ENCODE results near the gene RTEL1.

RTEL1 gene

DNA sequence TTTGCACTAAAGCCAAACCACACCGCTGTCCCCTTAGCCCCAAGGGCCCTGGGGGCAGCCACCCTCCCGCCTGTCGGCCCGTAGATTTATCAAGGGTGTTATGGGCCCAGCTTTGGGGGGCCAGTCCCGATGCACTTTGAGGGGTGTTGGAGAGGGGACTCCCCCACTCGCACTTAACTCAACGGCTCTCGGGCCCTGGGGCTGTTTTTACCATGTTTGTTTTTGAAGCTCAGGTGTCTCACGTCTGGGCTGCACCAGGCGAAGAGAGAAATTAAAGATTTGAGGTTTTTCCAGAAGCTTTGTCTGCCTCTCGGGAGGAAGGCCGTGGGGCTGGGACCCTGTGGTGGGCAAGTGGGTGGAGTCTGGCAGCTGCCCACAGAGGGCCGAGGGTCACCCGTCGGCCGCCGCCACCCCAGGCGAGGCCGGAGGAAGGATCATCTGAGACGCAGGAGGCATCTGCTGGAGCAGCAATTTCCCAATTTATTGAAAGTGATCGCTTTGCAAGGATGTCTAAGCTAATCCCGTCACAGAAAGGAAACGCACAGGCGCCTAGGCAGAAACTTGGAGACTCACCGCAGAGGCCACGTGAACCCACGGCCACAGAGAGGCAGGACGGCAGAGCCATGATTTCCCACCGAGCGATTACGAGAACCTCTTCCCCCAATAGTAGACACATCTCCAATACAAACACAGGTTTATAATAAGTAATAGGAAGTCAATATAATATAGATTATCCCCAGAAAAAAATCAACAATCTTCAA lies 85.3 kb downstream of the RTEL1 start:
- no peak for DNase-seq

DNA sequence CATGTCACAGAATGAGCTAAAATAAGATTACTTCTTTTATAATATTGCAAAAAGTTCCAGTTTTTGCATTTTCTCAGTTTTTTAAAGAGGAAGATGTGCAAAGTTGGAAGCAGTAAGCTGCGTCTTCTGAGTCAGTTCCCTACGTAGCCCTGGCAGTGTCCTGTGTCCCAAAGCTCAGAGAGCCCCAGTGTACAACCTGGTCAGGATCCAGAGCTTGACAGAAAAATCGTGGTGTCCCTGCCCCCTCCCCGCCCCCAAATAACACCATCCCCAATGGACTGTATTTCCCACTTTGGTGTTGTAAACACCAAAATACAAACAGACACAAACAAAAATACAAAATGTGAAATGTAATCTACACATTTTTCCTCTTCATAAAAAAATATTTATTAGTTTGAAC lies 86.0 kb downstream of the RTEL1 start:
- DNase-seq, result no peak

DNA sequence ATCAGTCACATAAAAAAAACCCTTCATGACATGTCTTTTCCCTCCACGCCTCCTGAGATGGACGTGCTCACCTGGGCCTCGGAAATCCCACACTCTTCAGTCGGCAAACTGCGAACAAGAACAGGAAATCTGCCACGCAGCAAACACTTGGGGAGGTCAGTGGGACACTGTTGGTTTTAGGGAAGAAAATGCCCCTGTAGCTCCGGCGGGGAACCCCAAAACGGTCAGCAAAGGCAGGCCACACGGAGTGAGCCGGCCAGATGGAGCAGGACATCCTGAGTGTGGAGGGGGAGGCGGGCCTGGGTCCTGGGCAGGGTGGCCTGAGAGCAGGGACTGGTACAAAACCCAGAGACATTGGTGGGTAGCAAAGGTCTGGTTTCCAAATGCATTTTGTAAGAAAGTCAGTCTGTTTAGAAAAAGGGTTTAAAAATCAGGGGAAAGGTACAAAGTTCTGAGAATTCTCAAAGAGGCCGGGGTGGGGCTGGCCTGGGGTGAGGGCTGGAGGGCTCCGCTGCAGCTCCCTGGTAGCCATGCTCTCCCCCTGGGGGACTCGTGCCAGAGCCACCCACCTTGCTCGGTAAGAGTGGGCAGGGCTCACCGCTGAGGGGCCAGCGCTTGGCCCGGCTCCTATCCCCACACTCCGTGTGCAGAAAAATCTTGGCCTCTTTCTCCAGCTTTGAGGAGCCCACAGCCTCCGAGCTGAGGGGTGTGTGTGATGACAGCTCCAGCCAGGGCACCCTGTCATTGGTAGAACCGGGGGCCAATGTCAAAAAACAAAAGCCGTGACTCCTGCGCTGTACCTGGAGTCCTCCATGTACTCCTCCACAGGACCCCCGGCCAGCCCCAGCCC lies 86.7 kb downstream of the RTEL1 start:
- no peak for DNase-seq

DNA sequence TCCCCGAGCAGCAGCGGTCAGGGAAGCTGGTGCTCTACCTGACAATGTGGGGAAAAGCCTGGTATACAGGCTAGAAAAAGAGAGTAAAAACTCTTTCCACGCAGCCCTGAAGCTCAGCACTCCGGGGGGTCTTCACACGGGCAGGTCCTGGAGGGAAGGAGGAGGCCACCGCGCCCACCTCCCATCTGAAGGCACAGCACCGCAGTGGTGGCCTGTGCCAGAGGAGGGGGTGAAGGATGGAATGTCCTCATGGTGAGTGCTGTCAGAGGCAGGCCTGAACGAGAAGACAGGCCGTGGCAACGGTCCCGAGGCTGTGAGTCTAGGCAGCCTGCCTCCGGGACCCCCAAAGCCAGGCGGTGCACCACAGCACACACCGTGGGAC lies 87.3 kb downstream of the RTEL1 start:
- no peak for DNase-seq

All from NCI-H2029 (cell line).